Nasal cavity respiratory epithelium epithelial cell of viscerocranial mucosa (primary cell): ENCODE results near the gene TXNDC2. TPM values are rescaled to one million over a fixed set of nuclear protein-coding genes. Genes with fewer than 3 reads are reported as not detected.

Source experiments
- total RNA-seq: library from RNA; depleted of rRNA; stranded (reverse); fragments of >200 nt; gene quantifications from 2 replicates; pipeline ENCODE4 v1.2.3, GENCODE V29; 2014

Gene TXNDC2
- under 0.01 TPM in 1 of 2 replicates, not detected in the other for total RNA-seq

DNA sequence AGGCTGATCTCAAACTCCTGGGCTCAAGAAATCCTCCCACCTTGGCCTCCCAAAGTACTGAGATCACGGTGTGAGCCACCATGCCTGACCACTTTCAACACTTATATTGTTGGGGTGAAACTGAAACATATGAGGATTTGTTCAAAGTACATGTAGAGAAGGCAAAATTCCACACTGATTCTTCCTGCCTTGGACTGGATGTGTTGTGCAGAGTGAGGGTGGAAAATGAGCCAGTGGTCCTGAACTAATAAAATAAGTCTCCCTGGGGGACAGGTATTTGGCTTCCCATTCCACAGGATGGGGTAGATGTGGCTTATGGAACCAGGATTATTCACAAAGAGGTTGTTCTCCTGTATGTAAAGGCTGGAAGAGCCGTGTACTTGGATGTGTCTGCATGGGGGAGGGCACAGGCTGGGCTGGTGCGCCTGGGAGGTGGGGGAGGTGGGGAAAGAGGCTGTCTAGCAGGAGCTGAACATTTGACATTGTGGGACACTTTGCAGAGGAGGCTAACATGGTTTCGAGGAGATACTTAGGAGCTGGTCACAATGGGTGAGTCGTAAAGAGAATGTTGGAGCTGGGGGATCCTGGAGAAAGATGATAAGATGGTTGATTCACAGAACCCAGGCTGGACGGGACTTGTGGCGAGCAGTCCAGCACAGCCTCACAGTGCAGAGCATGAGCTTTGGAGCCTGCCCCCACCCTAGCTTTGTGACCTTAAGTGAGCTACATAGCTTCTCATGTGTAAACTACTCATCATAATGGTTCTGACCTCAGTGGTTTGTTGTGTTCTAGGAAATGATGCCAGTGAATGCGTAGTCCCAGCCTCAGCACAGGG, at the start of gene TXNDC2:
TSS of gene TXNDC2 (plus strand) at position 804 of the 835 bp plus-strand sequence. CDS start 708 bp downstream, outside the sequence.

DNA sequence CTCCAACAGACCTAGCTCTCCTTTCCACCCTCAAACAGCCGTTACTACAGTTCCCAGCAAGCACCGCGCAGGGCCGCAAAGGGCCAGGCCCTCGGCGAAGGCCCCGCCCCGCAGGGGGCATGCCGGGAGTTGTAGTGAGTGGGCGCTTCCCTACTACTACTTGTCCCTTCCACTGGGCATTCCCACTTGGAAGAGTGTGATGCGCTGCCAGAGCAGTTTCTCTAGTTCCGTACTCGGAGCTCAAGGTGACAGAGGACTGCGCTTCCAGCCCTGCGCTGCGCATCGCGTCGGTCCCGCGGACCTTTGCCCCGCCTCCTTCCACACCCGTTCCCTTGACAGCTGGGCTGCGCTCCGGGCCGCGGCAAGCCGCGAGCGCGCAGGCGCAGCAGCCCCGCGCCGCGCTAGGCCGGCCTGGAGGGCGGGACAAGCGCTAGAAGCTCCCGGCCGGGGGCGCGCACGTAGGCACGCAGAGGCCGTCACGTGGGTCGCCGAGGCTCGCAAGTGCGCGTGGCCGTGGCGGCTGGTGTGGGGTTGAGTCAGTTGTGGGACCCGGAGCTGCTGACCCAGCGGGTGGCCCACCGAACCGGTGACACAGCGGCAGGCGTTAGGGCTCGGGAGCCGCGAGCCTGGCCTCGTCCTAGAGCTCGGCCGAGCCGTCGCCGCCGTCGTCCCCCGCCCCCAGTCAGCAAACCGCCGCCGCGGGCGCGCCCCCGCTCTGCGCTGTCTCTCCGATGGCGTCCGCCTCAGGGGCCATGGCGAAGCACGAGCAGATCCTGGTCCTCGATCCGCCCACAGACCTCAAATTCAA, 28.0 kb downstream of the TXNDC2 start, which contains the start of gene VAPA:
TSS of gene VAPA (plus strand) at position 491 of the 808 bp plus-strand sequence. CDS start at position 732, 241 bp downstream.

Other genes starting within 250 kb of the TXNDC2 start
- gene RAB31, start 177.7 kb upstream of the TXNDC2 start, total RNA-seq = 45.5 and 117 TPM in 2 replicates
- 235 and 419 TPM in 2 replicates for gene VAPA, start 28.0 kb downstream of the TXNDC2 start, total RNA-seq